ENCODE data around the gene CD300H. TPM values are rescaled to one million over a fixed set of nuclear protein-coding genes. Genes with fewer than 3 reads are reported as not detected.
A peak's percentile ranks its signal among the peaks of the same experiment; 100 is the strongest.

CD300H gene
- total RNA-seq, 3 donors from 2014 or later = 1.5 TPM; not detected in 2

- H3K9me3 ChIP-seq = no peaks in the 10 kb centered on the region
- intact Hi-C loops (cut with DNase I; ENCODE audit: low total_unique reads) = no loop called here
- H3K4me3 ChIP-seq = no peak within 1 kb of the TSS
- H3K27me3 ChIP-seq = no peaks in the 10 kb centered on the region
- H3K4me1 ChIP-seq = no peaks in the 10 kb centered on the region
- TF ChIP-seq POLR2A (IDR thresholded peaks at IDR 0.05) = no peak
- TF ChIP-seq CTCF (IDR thresholded peaks at IDR 0.05) = no peak
- no peak for TF ChIP-seq POLR2AphosphoS5 (IDR thresholded peaks at IDR 0.05)
- no peaks in the 10 kb centered on the region for H3K36me3 ChIP-seq
- peak; percentile 8 to 39 for DNase-seq (ENCODE audit: low spot score in 2 of 2)
- H3K27ac ChIP-seq = no peak within 1 kb of the TSS
These were observed 36.0 kb downstream of the CD300H start, which contains the start of gene CD300LB for GRCh38 chr17:74531231-74531761. TSS of gene CD300LB (minus strand) at chr17:74531475. CDS start at chr17:74531350, 125 bp downstream.

DNA sequence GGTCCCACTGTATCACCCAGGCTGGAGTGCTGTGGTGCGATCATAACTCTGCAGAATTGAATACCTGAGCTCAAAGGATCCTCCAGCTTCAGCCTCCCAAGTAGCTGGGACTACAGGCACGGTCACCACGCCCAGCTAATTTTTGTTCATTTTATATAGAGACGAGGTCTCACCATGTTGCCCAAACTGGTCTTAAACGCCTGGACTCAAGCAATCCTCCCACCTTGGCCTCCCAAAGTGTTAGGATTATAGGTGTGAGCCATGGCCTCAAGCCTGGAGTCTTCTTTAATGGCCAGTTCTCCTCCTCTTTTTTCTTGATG, 36.5 kb downstream of the CD300H start:
- Histone ChIP-seq H3K4me1 (no peaks in the 10 kb centered on the region), H3K36me3 (no peaks in the 10 kb centered on the region), H3K9me3 (no peaks in the 10 kb centered on the region), H3K27me3 (no peaks in the 10 kb centered on the region), H3K27ac (no peak overlapping the region), H3K4me3 (no peak overlapping the region)
- no peak for DNase-seq (ENCODE audit: low spot score in 2 of 2)
- intact Hi-C loops (cut with DNase I; ENCODE audit: low total_unique reads) = no loop called here
- TF ChIP-seq CTCF (IDR thresholded peaks at IDR 0.05) (no peak), POLR2A (IDR thresholded peaks at IDR 0.05) (no peak), POLR2AphosphoS5 (IDR thresholded peaks at IDR 0.05) (no peak)

GRCh38 chr17:74529243-74529642, 38.1 kb downstream of the CD300H start:
- no peaks in the 10 kb centered on the region for H3K36me3 ChIP-seq
- no peak overlapping the region for H3K4me3 ChIP-seq
- H3K27ac ChIP-seq = no peak overlapping the region
- H3K27me3 ChIP-seq = no peaks in the 10 kb centered on the region
- DNase-seq (ENCODE audit: low spot score in 2 of 2) = peak; percentile 6 to 37
- intact Hi-C loops (cut with DNase I; ENCODE audit: low total_unique reads) = no loop called here
- H3K9me3 ChIP-seq = no peaks in the 10 kb centered on the region
- no peak for TF ChIP-seq POLR2A (IDR thresholded peaks at IDR 0.05)
- no peak for TF ChIP-seq CTCF (IDR thresholded peaks at IDR 0.05)
- TF ChIP-seq POLR2AphosphoS5 (IDR thresholded peaks at IDR 0.05) = no peak
- H3K4me1 ChIP-seq = no peaks in the 10 kb centered on the region

GRCh38 chr17:74528491-74529199, 38.7 kb downstream of the CD300H start:
- Histone ChIP-seq H3K27ac (no peak overlapping the region), H3K27me3 (no peaks in the 10 kb centered on the region), H3K36me3 (no peaks in the 10 kb centered on the region), H3K4me1 (no peaks in the 10 kb centered on the region), H3K9me3 (peaks cover 0 to 2% of the 10 kb centered on the region in 2 donors), H3K4me3 (no peak overlapping the region)
- TF ChIP-seq POLR2A (IDR thresholded peaks at IDR 0.05) (no peak), CTCF (IDR thresholded peaks at IDR 0.05) (no peak), POLR2AphosphoS5 (IDR thresholded peaks at IDR 0.05) (no peak)
- intact Hi-C loops (cut with DNase I; ENCODE audit: low total_unique reads) = no loop called here
- DNase-seq (ENCODE audit: low spot score in 2 of 2) = peak; percentile 8 to 27

DNA sequence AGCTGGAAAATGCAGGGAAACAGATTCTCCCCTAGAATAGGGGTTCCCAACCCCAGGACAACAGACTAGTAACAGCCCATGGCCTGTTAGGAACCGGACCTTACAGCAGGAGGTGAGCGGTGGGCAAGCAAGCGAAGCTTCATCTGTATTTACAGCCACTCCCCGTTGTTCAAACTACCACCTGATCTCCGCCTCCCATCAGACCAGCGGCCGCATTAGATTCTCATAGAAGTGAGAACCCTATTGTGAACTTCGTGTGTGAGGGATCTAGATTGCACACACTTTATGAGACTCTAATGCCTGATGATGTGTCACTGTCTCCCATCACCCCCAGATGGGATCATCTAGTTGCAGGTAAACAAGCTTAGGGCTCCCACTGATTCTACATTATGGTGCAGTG, 39.6 kb downstream of the CD300H start:
- H3K27ac ChIP-seq = no peak overlapping the region
- peaks cover 6 to 11% of the 10 kb centered on the region in 2 donors for H3K9me3 ChIP-seq
- intact Hi-C loops (cut with DNase I; ENCODE audit: low total_unique reads) = no loop called here
- H3K4me1 ChIP-seq = no peaks in the 10 kb centered on the region
- no peaks in the 10 kb centered on the region for H3K36me3 ChIP-seq
- DNase-seq (ENCODE audit: low spot score in 2 of 2) = peak in 1 of 2 donors; percentile 14
- no peak overlapping the region for H3K4me3 ChIP-seq
- TF ChIP-seq POLR2A (IDR thresholded peaks at IDR 0.05) (no peak), POLR2AphosphoS5 (IDR thresholded peaks at IDR 0.05) (no peak), CTCF (IDR thresholded peaks at IDR 0.05) (no peak)
- H3K27me3 ChIP-seq = no peaks in the 10 kb centered on the region

Data from breast epithelium (tissue), 4 donors.